ENCODE data around the gene WDR7.

Gene WDR7

GRCh38 chr18:56899660-56900059 is 248.5 kb downstream of the WDR7 start:
- DNase-seq = no peak

- DNase-seq = no peak
Observed at GRCh38 chr18:56900195-56901094, 249.3 kb downstream of the WDR7 start.

DNA sequence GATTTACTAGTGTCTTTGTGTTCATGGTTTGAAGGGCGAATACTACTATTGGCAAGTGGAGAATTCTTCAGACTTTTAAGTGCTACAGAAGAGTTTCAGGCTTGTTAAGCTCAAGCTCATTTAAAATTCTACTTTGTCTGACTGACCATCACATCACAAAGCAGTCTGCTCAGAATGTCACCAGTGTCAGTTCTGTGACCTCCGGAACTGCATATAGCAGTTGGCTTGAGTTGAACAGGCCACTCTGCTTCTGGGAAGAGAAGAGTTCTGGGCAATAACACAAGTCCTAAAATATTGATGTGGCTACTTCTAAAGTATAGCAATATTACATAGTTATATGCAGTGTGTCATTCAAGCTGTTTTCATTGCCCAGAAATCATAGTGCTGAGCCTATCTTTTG is 250.8 kb downstream of the WDR7 start:
- DNase-seq = no peak

DNA sequence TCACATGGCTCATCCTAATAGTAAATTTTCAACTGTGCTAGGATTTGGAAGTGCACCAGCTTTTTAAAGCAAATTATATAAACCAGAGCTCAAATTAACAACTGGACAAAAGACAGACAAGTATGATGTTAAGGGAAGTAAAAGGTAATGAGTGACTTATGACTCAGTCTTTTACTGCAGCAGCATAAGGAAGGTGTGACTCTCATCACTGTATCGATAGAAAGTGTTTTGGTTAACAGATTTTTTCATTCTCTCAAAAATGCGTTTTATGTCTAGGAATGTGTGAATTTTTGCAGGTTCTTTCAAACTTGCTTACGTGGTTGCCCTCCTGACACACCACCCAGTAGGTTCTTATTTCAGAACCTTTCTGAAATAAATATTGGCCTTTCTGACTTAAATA is 251.5 kb downstream of the WDR7 start:
- no peak for DNase-seq

DNA sequence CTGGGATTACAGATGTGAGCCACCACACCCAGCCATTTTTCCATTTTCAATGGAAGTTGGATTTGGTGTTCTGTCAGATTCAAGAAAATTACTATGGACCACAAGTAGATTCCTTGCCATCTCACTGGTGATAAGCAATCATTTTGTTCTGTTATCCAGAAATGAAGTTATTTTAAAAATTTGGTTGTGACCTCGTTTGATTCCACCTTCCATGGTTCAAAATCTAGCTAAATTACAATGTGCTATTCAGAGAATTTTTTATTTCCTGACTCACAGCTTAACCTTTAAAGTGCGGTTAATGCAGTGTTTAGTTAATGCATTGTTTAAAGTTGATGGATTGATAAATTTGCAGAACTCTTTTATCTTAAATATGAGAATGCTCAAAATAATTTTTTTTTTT is 252.5 kb downstream of the WDR7 start:
- DNase-seq = no peak

- DNase-seq = no peak
Observed at GRCh38 chr18:56907771-56908170, 256.6 kb downstream of the WDR7 start.

DNA sequence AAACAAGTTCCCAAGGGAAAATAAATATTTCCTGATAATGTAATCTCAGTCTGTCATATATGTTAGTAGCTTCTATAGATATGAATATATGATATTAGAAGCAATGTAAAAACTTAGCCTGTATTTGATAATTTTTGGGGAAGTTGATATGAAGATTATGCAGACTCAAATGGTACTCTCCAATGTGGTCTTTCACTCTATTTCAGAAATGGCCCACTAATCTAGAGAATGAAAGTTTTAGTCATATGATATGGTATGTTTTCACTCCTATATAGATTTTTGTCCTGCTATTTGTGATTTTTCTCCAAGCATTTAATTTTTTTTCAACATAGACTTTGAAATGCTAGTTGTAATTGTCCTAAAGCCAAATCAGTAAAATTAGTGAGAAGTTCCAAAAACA is 259.1 kb downstream of the WDR7 start:
- no peak for DNase-seq

- DNase-seq = no peak
Observed at GRCh38 chr18:56910967-56911366, 259.8 kb downstream of the WDR7 start.

DNA sequence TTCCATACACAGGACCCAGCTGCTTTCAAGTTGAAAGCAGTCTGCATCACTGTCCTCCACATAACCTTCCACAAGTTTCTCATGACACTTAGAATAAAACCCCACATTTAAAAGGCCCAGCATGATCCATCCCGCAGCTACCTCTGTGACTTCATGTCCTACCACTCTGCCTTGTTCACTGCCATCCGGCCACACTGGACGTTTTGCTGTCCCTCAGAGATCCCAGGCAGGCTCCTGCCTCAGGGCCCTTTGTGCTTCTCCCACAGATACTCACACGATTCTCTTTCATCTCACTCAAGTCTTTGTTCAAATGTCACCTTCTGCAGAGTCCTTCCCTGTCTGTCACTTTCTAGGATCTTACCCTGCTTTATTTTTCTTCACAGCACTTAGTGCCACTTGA is 262.8 kb downstream of the WDR7 start:
- no peak for DNase-seq

DNA sequence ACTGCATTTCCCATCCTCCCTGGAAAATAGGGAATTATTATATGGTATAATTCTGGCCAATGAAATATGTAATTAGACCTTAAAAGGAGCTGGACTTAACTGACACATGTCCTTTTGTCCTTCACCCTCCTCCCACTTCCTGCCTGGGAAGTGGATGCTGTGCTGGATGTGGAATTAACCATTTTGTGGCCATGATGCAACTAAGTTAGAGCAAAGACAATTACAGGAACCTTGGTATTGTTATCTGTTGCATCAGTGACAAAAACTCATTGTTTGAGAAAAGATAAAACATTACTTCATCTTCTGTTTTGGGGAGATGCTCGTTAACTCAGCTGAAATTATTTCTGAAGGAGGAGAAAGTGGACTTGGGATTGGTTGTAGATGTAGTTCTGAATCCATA is 268.0 kb downstream of the WDR7 start:
- no peak for DNase-seq

DNA sequence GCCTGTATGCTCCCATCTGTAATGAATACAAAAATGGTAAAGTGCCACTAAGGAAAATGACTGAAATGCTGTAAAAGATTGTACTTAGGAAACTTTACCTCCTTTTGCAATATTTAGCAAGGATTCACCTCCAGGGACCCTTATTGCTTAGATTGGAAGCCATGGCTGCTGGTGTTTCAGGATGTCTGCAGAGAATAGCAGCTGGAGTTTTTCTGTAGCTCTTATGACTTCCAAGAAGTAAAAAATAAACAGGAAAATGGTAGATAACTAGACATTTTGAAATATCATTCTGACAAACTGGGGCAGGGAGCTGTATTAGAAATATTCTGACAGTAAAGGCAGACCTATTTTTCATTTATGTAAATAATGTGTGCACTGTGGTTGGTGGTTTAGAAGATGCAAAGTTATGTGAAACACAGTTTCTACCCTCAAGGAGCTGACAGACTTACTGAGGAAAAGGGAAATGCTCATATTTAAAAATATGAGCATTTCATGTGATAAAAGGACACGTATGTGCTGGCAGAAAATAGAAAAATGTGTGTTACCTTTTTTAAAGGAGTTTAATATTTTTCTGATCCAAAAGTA is 270.8 kb downstream of the WDR7 start:
- DNase-seq = no peak

DNA sequence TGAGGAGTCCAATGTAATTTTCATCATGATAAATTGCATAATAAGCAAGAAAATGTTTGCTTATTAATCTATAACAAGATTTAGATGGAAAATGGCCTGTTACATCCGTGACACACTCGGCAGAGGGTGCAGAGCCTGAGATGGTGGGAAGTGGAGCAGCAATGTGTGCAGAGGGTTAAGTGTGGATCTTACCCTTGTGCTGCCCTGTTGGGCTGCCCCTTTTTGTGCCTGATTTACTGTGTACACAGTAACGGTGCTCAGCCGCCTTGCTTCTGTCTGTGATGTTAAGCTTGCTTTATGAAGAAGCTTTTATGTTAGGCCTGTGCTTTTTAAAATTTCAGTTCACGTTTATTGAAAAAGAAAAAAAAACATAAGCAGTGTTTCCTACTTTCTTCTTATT is 275.6 kb downstream of the WDR7 start:
- no peak for DNase-seq

- no peak for DNase-seq
Observed at GRCh38 chr18:56927786-56928185, 276.6 kb downstream of the WDR7 start.

DNA sequence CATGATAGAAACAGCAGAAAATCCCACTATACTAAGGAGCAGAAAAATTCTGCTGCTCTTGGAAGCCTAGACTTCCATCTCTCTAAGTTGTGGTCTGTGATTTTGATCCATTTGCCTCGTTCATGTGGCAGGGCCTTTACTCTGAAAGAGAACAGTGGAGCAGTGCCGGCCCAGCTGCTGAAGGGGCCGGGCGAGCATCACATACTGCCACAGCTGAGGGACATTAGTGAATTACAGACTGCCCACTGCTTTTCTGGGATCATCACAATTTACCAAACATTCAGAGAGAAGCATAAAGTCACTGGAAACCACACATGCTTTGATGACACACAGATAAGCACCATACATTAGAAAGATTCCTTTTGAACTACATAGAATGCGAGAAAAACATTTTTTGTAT is 278.7 kb downstream of the WDR7 start:
- DNase-seq = no peak

DNA sequence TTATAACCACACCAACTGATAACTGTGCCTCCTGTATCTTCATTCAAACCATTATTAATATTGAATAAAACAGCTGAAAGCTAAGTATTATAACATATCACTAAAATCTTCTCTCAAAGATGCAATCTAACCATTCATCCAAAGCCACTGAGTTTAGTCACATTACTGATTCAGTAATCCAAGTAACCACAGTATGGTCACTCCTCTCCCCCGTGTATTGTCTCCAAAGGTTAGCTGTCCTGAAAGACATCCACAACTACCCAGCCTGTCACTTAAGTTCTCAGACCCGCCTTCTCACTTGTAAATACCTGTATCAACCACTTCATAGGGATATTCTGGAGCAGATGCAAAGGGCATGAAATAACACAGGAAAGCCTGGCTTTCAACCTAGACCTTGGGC is 282.3 kb downstream of the WDR7 start:
- no peak for DNase-seq

- no peak for DNase-seq
Observed at GRCh38 chr18:56934131-56934530, 283.0 kb downstream of the WDR7 start.

- no peak for DNase-seq
Observed at GRCh38 chr18:56934906-56935305, 283.7 kb downstream of the WDR7 start.

GRCh38 chr18:56935434-56936040 is 284.4 kb downstream of the WDR7 start:
- DNase-seq = no peak

GRCh38 chr18:56936457-56936856 is 285.3 kb downstream of the WDR7 start:
- no peak for DNase-seq

DNA sequence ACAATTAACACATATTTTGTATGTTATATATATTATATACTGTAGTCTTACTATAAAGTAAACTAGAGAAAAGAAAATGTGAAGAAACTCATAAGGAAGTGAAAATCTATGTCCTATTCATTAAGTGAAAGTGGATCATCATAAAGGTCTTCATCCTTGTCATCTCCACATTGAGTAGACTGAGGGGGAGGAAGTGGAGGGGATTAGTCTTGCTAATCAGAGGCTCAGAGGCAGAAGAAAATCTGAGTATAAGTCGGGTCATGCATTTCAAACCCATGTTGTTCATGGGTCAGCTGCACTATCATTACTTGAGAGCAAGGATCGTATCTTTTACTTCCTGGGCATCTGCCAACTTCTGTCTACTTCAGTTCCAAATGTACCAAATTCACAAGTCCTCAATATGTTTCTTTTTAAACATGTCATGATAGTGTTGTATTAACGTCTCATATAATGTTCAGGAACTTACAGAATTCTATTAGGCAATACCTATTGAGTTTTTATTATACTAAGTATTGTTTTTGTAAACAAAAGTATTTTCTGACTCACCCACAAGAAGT is 286.8 kb downstream of the WDR7 start:
- DNase-seq = no peak

- no peak for DNase-seq
Observed at GRCh38 chr18:56945171-56946083, 294.3 kb downstream of the WDR7 start.

DNA sequence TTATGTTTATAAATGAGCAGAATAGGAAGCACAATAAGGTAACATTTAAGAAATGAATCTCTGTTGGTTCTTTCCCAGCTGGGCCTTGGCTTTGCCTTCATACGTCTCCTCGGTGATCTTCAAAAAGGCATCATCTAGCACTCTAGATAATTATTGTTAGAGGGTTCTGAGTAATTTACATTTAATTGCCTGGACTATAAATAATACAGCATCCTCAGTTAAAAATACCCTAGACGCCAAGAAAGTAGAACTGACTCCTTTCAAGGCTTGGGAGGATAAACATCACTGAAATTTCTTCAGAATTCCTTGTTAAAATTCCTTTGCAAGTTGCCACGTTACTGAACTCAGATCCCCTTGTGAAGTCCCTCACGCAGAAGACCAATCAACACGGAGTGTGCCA is 296.1 kb downstream of the WDR7 start:
- DNase-seq = no peak

DNA sequence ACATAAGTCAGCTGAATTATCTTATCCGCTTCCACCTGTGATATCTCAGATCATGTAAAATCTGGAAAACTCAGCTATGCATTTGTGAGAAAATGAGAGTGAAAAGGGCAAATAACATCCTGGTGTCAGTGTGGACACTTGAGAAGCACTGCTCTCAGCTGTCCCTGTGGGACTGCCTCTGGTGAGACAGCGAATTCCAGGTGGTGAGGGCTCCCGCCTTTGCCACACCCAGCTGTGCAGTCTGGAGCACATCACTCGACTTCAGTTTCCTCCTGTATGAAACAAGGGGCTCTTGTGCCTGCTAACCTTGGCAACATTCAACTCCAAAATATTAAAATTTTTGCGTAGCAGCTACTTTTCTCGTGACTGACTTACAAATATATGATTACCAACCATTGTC is 300.9 kb downstream of the WDR7 start:
- DNase-seq = no peak
